ENCODE data around the gene KCTD15.

KCTD15 gene

DNA sequence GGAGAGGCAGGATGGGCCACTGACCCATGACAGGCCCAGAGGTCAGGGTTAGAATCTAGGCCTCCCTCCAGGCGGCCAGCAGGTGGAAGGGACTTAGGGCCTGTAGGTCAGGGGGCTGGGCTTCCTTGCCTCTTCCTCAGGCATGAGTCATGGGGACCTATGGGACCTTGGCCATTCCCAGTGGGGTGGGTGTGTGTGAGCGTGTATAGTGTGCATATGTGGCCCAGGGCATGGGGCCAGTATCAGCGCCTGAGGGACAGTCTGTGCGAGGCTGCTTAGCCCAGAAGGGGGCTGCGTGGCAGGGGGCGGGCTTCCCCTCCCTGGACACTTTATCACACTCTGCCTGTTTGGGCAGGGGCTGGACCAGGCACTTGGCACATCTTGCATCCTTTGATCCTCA lies 13.3 kb downstream of the KCTD15 start:
- H3K4me2 ChIP-seq (ENCODE audit: low read depth, low read length, poor library complexity, severe bottlenecking) = no peak overlapping the region
- no peak overlapping the region for H3K9ac ChIP-seq (ENCODE audit: low read depth, low read length, poor library complexity, severe bottlenecking)
- H3K27me3 ChIP-seq (ENCODE audit: insufficient read depth, low read length, poor library complexity, severe bottlenecking) = no peaks in the 10 kb centered on the region
- no peak overlapping the region for H3K4me3 ChIP-seq (ENCODE audit: low read length, poor library complexity, severe bottlenecking)
- H3K36me3 ChIP-seq (ENCODE audit: insufficient read depth, low read length) = peaks cover 7% of the 10 kb centered on the region; the same call in 1 of the 2 replicates
- no peaks in the 10 kb centered on the region for H3K4me1 ChIP-seq (ENCODE audit: insufficient read depth, low read length, poor library complexity, severe bottlenecking)
- H2AFZ ChIP-seq (ENCODE audit: low read length) = no peak overlapping the region
- no peaks in the 10 kb centered on the region for H3K9me3 ChIP-seq (ENCODE audit: insufficient read depth, low read depth, low read length)
- no peaks in the 10 kb centered on the region for H4K20me1 ChIP-seq (ENCODE audit: insufficient read depth, low read length, poor library complexity, severe bottlenecking)
- TF ChIP-seq EZH2phosphoT487 (IDR thresholded peaks at IDR 0.05; ENCODE audit: borderline replicate concordance) = no peak
- TF ChIP-seq, protein P1, sequence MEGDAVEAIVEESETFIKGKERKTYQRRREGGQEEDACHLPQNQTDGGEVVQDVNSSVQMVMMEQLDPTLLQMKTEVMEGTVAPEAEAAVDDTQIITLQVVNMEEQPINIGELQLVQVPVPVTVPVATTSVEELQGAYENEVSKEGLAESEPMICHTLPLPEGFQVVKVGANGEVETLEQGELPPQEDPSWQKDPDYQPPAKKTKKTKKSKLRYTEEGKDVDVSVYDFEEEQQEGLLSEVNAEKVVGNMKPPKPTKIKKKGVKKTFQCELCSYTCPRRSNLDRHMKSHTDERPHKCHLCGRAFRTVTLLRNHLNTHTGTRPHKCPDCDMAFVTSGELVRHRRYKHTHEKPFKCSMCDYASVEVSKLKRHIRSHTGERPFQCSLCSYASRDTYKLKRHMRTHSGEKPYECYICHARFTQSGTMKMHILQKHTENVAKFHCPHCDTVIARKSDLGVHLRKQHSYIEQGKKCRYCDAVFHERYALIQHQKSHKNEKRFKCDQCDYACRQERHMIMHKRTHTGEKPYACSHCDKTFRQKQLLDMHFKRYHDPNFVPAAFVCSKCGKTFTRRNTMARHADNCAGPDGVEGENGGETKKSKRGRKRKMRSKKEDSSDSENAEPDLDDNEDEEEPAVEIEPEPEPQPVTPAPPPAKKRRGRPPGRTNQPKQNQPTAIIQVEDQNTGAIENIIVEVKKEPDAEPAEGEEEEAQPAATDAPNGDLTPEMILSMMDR (conservative IDR thresholded peaks at IDR 0.05; ENCODE audit: low read length) = no peak
- H3F3A ChIP-seq (ENCODE audit: low read depth) = no peaks in the 10 kb centered on the region
- no peaks in the 10 kb centered on the region for H3K9me2 ChIP-seq (replicated peaks; ENCODE audit: low read depth, low read length)
- H3K79me2 ChIP-seq (ENCODE audit: insufficient read depth, low read length) = no peaks in the 10 kb centered on the region

DNA sequence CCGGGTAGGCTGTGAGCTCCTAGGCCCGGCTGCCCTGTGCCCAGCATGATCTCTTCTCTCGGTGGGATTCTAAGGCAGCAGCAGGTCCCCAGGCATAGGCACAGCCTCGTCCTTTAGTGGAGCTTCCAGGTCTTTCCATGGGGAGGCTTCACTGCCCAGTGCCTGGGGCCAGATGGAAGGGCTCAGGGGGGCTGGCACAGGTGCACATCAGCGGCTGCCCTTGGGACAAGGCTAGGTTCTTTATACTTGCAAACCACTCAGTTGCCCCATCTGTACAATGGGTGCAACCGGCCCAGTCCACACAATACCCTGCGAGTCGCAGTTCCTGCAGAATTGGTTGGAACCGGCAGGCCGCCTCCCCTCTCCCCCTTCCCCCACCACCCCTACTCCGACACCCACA lies 14.2 kb downstream of the KCTD15 start:
- no peaks in the 10 kb centered on the region for H3K9me2 ChIP-seq (replicated peaks; ENCODE audit: low read depth, low read length)
- no peak overlapping the region for H3K4me3 ChIP-seq (ENCODE audit: low read length, poor library complexity, severe bottlenecking)
- H3F3A ChIP-seq (ENCODE audit: low read depth) = no peaks in the 10 kb centered on the region
- no peak for TF ChIP-seq EZH2phosphoT487 (IDR thresholded peaks at IDR 0.05; ENCODE audit: borderline replicate concordance)
- TF ChIP-seq, protein P1 (conservative IDR thresholded peaks at IDR 0.05; ENCODE audit: low read length) = no peak
- no peaks in the 10 kb centered on the region for H3K79me2 ChIP-seq (ENCODE audit: insufficient read depth, low read length)
- no peak overlapping the region for H2AFZ ChIP-seq (ENCODE audit: low read length)
- H3K27me3 ChIP-seq (ENCODE audit: insufficient read depth, low read length, poor library complexity, severe bottlenecking) = no peaks in the 10 kb centered on the region
- H3K9me3 ChIP-seq (ENCODE audit: insufficient read depth, low read depth, low read length) = no peaks in the 10 kb centered on the region
- no peak overlapping the region for H3K9ac ChIP-seq (ENCODE audit: low read depth, low read length, poor library complexity, severe bottlenecking)
- peaks cover 7% of the 10 kb centered on the region; the same call in 1 of the 2 replicates for H3K36me3 ChIP-seq (ENCODE audit: insufficient read depth, low read length)
- no peak overlapping the region for H3K4me2 ChIP-seq (ENCODE audit: low read depth, low read length, poor library complexity, severe bottlenecking)
- no peaks in the 10 kb centered on the region for H3K4me1 ChIP-seq (ENCODE audit: insufficient read depth, low read length, poor library complexity, severe bottlenecking)
- H4K20me1 ChIP-seq (ENCODE audit: insufficient read depth, low read length, poor library complexity, severe bottlenecking) = no peaks in the 10 kb centered on the region

DNA sequence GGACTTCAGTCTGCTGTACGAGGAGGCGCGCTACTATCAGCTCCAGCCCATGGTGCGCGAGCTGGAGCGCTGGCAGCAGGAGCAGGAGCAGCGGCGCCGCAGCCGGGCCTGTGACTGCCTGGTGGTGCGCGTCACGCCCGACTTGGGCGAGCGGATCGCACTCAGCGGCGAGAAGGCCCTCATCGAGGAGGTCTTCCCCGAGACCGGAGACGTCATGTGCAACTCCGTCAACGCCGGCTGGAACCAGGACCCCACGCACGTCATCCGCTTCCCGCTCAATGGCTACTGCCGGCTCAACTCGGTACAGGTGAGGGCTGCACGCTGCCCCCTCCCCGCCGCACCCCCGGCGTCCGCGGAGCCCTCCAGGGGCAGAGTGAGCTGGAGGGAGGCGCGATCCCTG lies 14.6 kb downstream of the KCTD15 start:
- no peaks in the 10 kb centered on the region for H3K9me3 ChIP-seq (ENCODE audit: insufficient read depth, low read depth, low read length)
- H3K4me3 ChIP-seq (ENCODE audit: low read length, poor library complexity, severe bottlenecking) = no peak overlapping the region
- H3K4me2 ChIP-seq (ENCODE audit: low read depth, low read length, poor library complexity, severe bottlenecking) = no peak overlapping the region
- H3F3A ChIP-seq (ENCODE audit: low read depth) = no peaks in the 10 kb centered on the region
- TF ChIP-seq EZH2phosphoT487 (IDR thresholded peaks at IDR 0.05; ENCODE audit: borderline replicate concordance) = no peak
- TF ChIP-seq, protein P1 (conservative IDR thresholded peaks at IDR 0.05; ENCODE audit: low read length) = no peak
- H4K20me1 ChIP-seq (ENCODE audit: insufficient read depth, low read length, poor library complexity, severe bottlenecking) = no peaks in the 10 kb centered on the region
- H3K4me1 ChIP-seq (ENCODE audit: insufficient read depth, low read length, poor library complexity, severe bottlenecking) = no peaks in the 10 kb centered on the region
- H3K27me3 ChIP-seq (ENCODE audit: insufficient read depth, low read length, poor library complexity, severe bottlenecking) = no peaks in the 10 kb centered on the region
- no peak overlapping the region for H2AFZ ChIP-seq (ENCODE audit: low read length)
- no peaks in the 10 kb centered on the region for H3K79me2 ChIP-seq (ENCODE audit: insufficient read depth, low read length)
- peaks cover 7% of the 10 kb centered on the region; the same call in 1 of the 2 replicates for H3K36me3 ChIP-seq (ENCODE audit: insufficient read depth, low read length)
- H3K9ac ChIP-seq (ENCODE audit: low read depth, low read length, poor library complexity, severe bottlenecking) = no peak overlapping the region
- no peaks in the 10 kb centered on the region for H3K9me2 ChIP-seq (replicated peaks; ENCODE audit: low read depth, low read length)

All from Loucy (cell line).